ENCODE data around the gene BLOC1S3.

- TF ChIP-seq CTCF (IDR thresholded peaks at IDR 0.05; ENCODE audit: low read depth, low read length) (no peak), EZH2phosphoT487 (IDR thresholded peaks at IDR 0.05; ENCODE audit: low read depth) (no peak)
Observed at GRCh38 chr19:45138303-45138751, 40.3 kb upstream of the BLOC1S3 start.

All from OCI-LY3 (cell line).